GM19452 (cell line): ENCODE results near the gene ANKRD40.
"Not testable (repeated sequence)": the region's sequence is repeated elsewhere in the genome, so short reads cannot be mapped to it uniquely, and the experiment has no call there.

Source experiments
- ATAC-seq: cut with Tn5 transposase; IDR thresholded peaks from one replicate; pipeline ENCODE4 v1.9.1; 2021; ENCODE audit not compliant: unreplicated experiment

The ANKRD40 gene

GRCh38 chr17:50707289-50708049 lies at the start of gene ANKRD40:
TSS of gene ANKRD40 (minus strand) at chr17:50707914. CDS start at chr17:50707654, 260 bp downstream.
- ATAC-seq: peak; percentile 80

- no peak for ATAC-seq
These were observed 46.8 kb upstream of the ANKRD40 start for GRCh38 chr17:50754521-50754920.

- no peak for ATAC-seq
These were observed 41.5 kb upstream of the ANKRD40 start for GRCh38 chr17:50749245-50749644.

GRCh38 chr17:50745631-50746030 lies 37.9 kb upstream of the ANKRD40 start:
- no peak for ATAC-seq

- no peak for ATAC-seq
These were observed 31.4 kb upstream of the ANKRD40 start for GRCh38 chr17:50739098-50739497.

GRCh38 chr17:50737118-50737698 lies 29.5 kb upstream of the ANKRD40 start:
- no peak for ATAC-seq

GRCh38 chr17:50735287-50735686 lies 27.6 kb upstream of the ANKRD40 start:
- ATAC-seq: no peak

GRCh38 chr17:50731575-50732460 lies 24.1 kb upstream of the ANKRD40 start:
- no peak for ATAC-seq

- no peak for ATAC-seq
These were observed 21.4 kb upstream of the ANKRD40 start for GRCh38 chr17:50728881-50729765.

GRCh38 chr17:50728112-50728429 lies 20.4 kb upstream of the ANKRD40 start:
- ATAC-seq: no peak

GRCh38 chr17:50725769-50726655 lies 18.3 kb upstream of the ANKRD40 start:
- ATAC-seq: no peak

- ATAC-seq: not testable (repeated sequence)
These were observed 16.9 kb upstream of the ANKRD40 start for GRCh38 chr17:50724622-50725021.

- ATAC-seq: no peak
These were observed 15.0 kb upstream of the ANKRD40 start for GRCh38 chr17:50722746-50723145.

GRCh38 chr17:50721194-50722010 lies 13.7 kb upstream of the ANKRD40 start:
- ATAC-seq: no peak

GRCh38 chr17:50719924-50720794 lies 12.4 kb upstream of the ANKRD40 start:
- no peak for ATAC-seq

- ATAC-seq: peak; percentile 94
These were observed 11.6 kb upstream of the ANKRD40 start, which contains the start of gene LUC7L3 for GRCh38 chr17:50719144-50719923. TSS of gene LUC7L3 (plus strand) at chr17:50719603. CDS start at chr17:50719733, 130 bp downstream.

GRCh38 chr17:50715471-50715870 lies 7.8 kb upstream of the ANKRD40 start:
- no peak for ATAC-seq
